GM18499 (cell line): ENCODE measurements around the gene CYB5D1.

Experiments used
- ATAC-seq: cut with Tn5 transposase; IDR thresholded peaks from one replicate; pipeline ENCODE4 v1.9.1; 2021; ENCODE audit warnings: moderate number of reproducible peaks; ENCODE audit not compliant: insufficient read depth, unreplicated experiment

CYB5D1 gene

GRCh38 chr17:7910711-7911110 is 52.9 kb downstream of the CYB5D1 start:
- no peak for ATAC-seq

- no peak for ATAC-seq
Measured at GRCh38 chr17:7911116-7911515, 53.3 kb downstream of the CYB5D1 start.
